Colonic mucosa (tissue), 4 donors: ENCODE measurements around the gene CRY1. TPM values are rescaled to one million over a fixed set of nuclear protein-coding genes. Genes with fewer than 3 reads are reported as not detected.
"Not testable (repeated sequence)": the region's sequence is repeated elsewhere in the genome, so short reads cannot be mapped to it uniquely, and the experiment has no call there.

Source experiments
- DNase-seq: peaks from one replicate; pipeline ENCODE4 v3.0.0-alpha.2; 2020
- H3K27ac ChIP-seq: fragments of 200-600 bp; one replicate; pipeline ENCODE4 v1.8.0; 2021
- H3K27me3 ChIP-seq: fragments of 200-600 bp; one replicate; pipeline ENCODE4 v1.8.0; 2021
- H3K36me3 ChIP-seq: fragments of 200-600 bp; one replicate; pipeline ENCODE4 v1.8.0; 2021
- H3K4me1 ChIP-seq: fragments of 200-600 bp; one replicate; pipeline ENCODE4 v1.8.0; 2021; ENCODE audit warnings: mild to moderate bottlenecking
- H3K4me3 ChIP-seq: fragments of 200-600 bp; one replicate; pipeline ENCODE4 v1.8.0; 2021
- H3K9ac ChIP-seq, 2 donors: one replicate each; pipeline ENCODE4 v1.7.0; 2013; ENCODE audit warnings: control low read depth in 2 of 2, low read depth in 2 of 2, low read length in 2 of 2
- H3K9me3 ChIP-seq: fragments of 200-600 bp; one replicate; pipeline ENCODE4 v1.8.0; 2021
- intact Hi-C: fragments of 100-400 bp; cut with DNase I; formaldehyde crosslinking; loops from one replicate; pipeline ENCODE4 v1.14.1; 2022
- total RNA-seq, 2 donors: library from RNA; stranded (reverse); fragmentation: NEBNext Ultra II Directional in 1 of 2; extraction: Animal tissue kit (Norgen Biotek cat#: 25700) in 1 of 2; gene quantifications; one replicate each; pipeline ENCODE4 v1.2.1, GENCODE V29; 2021
- TF ChIP-seq, protein P1 (sequence below): fragments of 200-600 bp; IDR thresholded peaks from one replicate; pipeline ENCODE4 v1.8.0; 2022; ENCODE audit warnings: antibody characterized with exemption, mild to moderate bottlenecking
- donor health status: healthy.
- donor health status: DM: no; HTN: no; CAD: no.
- donor health status: DM: no; HTN: no; CAD: no.

The CRY1 gene
- total RNA-seq, 2 donors from 2014 or later, result 14.2 to 22.5 TPM

DNA sequence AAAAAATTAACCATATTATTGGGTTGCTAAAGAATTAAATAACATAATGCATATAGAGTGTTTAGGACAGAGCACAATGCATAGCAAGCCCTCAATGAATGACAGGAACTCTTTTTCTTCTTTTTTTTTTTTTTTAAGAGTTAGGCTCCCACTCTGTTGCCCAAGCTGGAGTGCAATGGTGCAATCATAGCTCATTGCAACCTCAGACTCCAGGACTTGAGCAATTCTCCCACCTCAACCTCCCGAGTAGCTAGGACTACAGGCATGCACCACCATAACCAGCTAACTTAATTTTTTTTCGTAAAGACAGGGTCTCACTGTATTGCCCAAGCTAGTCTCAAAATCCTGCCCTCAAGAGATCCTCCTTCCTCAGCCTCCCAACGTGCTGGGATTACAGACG lies 85.9 kb downstream of the CRY1 start:
- H3K4me1 ChIP-seq, result no peaks in the 10 kb centered on the region
- H3K27ac ChIP-seq, result no peak overlapping the region
- TF ChIP-seq, protein P1, sequence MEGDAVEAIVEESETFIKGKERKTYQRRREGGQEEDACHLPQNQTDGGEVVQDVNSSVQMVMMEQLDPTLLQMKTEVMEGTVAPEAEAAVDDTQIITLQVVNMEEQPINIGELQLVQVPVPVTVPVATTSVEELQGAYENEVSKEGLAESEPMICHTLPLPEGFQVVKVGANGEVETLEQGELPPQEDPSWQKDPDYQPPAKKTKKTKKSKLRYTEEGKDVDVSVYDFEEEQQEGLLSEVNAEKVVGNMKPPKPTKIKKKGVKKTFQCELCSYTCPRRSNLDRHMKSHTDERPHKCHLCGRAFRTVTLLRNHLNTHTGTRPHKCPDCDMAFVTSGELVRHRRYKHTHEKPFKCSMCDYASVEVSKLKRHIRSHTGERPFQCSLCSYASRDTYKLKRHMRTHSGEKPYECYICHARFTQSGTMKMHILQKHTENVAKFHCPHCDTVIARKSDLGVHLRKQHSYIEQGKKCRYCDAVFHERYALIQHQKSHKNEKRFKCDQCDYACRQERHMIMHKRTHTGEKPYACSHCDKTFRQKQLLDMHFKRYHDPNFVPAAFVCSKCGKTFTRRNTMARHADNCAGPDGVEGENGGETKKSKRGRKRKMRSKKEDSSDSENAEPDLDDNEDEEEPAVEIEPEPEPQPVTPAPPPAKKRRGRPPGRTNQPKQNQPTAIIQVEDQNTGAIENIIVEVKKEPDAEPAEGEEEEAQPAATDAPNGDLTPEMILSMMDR, result no peak
- H3K9me3 ChIP-seq, result no peaks in the 10 kb centered on the region
- intact Hi-C loops, result no loop called here
- DNase-seq, result no peak
- H3K27me3 ChIP-seq, result no peaks in the 10 kb centered on the region
- no peak overlapping the region for H3K4me3 ChIP-seq
- no peaks in the 10 kb centered on the region for H3K36me3 ChIP-seq
- H3K9ac ChIP-seq, result no peak overlapping the region

DNA sequence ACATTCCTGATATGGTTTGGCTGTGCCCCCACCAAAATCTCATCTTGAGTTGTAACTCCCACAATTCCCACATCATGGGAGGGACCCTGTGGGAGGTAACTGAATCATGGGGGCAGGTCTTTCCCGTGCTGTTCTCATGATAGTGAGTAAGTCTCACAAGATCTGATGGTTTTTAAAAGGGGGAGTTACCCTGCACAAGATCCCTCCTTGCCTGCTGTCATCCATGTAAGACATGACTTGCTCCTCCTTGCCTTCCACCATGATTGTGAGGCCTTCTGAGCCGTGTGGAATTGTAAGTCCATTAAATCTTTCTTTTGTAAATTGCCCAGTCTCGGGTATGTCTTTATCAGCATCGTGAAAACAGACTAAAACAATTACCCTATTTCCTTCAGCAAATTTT lies 90.7 kb downstream of the CRY1 start:
- H3K27me3 ChIP-seq, H3K4me1 ChIP-seq, intact Hi-C loops, H3K9me3 ChIP-seq, H3K9ac ChIP-seq, DNase-seq, H3K36me3 ChIP-seq, H3K27ac ChIP-seq, H3K4me3 ChIP-seq: not testable (repeated sequence)

DNA sequence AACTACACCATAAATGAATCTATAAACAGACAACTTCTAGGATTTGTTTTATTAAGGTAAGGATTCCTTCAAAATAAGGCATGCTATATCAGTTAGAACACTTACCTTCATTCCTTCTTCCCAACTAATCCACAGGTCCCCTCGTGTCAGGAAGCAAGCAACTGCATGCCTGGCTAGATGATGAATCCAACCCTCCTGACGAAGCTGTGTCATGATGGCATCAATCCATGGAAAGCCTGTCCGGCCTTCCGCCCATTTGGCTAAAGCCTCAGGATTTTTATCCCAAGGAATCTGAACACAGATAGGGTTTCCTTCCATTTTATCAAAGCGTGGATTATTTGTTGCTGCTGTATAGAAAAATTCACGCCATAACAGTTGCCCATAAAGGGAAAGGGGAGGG lies 93.9 kb downstream of the CRY1 start:
- Histone ChIP-seq H3K4me1 (no peaks in the 10 kb centered on the region), H3K9ac (no peak overlapping the region), H3K27me3 (no peaks in the 10 kb centered on the region), H3K9me3 (no peaks in the 10 kb centered on the region), H3K36me3 (no peaks in the 10 kb centered on the region), H3K4me3 (no peak overlapping the region), H3K27ac (no peak overlapping the region)
- TF ChIP-seq, protein P1, result no peak
- intact Hi-C loops, result no loop called here
- no peak for DNase-seq

DNA sequence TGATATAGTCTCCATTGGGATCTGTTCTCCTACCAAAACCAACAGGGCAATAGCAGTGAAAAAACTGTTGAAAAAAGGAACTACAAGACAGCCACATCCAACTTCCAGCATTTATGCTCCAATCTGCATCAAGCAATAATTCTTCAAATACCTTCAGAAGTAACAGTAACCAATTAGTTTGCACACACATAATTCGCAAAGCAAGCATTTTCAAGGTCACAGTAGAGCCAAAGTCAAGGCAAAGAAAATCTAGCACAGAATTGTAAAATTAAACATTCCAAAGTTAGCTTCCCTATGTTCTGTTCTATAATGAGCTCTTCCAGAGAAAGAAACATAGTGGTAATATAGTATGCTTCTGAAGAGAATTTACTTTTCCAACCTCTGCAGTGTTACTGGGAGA lies 95.4 kb downstream of the CRY1 start:
- TF ChIP-seq, protein P1, result no peak
- no peaks in the 10 kb centered on the region for H3K36me3 ChIP-seq

DNA sequence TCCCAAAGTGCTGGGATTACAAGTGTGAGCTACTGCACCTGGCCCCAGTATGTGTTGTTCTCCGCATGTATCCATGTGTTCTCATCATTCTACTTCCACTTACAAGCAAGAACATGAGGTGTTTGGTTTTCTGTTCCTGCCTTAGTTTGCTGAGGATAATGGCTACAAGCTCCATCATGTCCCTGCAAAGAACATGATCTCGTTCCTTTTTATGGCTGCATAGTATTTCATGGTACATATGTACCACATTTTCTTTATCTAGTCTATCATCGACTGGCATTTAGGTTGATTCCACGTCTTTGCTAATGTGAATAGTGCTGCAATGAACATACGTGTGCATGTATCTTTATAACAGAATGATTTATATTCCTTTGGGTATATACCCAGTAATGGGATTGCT lies 97.2 kb downstream of the CRY1 start:
- H3K36me3 ChIP-seq, H3K4me3 ChIP-seq, H3K9me3 ChIP-seq, H3K4me1 ChIP-seq, H3K27me3 ChIP-seq, H3K27ac ChIP-seq, intact Hi-C loops, DNase-seq, H3K9ac ChIP-seq: not testable (repeated sequence)

More for the DNA sequence above, 95.4 kb downstream of the CRY1 start:
- DNase-seq, result no peak
- Histone ChIP-seq H3K9ac (no peak overlapping the region), H3K27ac (no peak overlapping the region), H3K27me3 (no peaks in the 10 kb centered on the region), H3K9me3 (no peaks in the 10 kb centered on the region), H3K4me3 (no peak overlapping the region), H3K4me1 (no peaks in the 10 kb centered on the region)
- intact Hi-C loops, result no loop called here

DNA sequence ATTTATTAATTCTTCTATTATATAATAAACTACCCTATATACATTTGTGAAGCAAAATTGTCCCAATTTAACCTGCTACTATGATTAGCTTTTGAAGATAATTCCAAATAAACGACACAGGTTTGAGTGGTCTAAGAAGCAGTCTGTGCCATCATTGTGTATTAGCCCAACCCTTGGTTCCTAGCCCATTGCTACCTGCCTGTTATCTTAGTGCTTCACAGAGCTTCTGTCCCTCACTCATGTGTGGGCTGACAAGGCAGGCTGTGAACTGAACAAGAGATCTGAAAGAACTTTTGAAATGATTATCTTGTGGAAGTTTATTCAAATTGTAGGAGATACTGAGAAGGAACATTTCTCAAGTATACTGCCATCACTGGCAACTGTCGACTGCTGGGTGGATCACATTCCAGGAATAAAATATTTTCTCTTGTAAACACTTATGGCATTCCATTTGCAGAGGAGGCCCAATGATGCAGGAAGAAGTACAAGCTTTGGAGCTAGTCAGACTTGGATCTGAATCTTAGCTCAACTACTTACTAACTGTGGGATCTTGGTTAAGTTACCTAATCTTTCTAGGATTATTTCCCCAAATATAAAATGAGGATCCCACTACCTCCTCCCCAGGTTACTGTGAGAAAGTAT lies 98.6 kb downstream of the CRY1 start:
- Histone ChIP-seq H3K27ac (no peak overlapping the region), H3K36me3 (no peaks in the 10 kb centered on the region), H3K4me3 (no peak overlapping the region), H3K4me1 (no peaks in the 10 kb centered on the region), H3K9me3 (no peaks in the 10 kb centered on the region), H3K27me3 (no peaks in the 10 kb centered on the region), H3K9ac (no peak overlapping the region)
- no peak for DNase-seq
- intact Hi-C loops, result no loop called here
- TF ChIP-seq, protein P1, result no peak
